Neural crest cell (in vitro differentiated cells): ENCODE results near the gene NIPBL. TPM values are rescaled to one million over a fixed set of nuclear protein-coding genes. Genes with fewer than 3 reads are reported as not detected.
"Not testable (repeated sequence)": the region's sequence is repeated elsewhere in the genome, so short reads cannot be mapped to it uniquely, and the experiment has no call there.

Source experiments
- DNase-seq: peaks from one replicate; pipeline ENCODE4 v3.0.0; 2021; ENCODE audit warnings: low read depth, mixed read lengths, low spot score
- H3K27ac Mint-ChIP-seq: one replicate; pipeline ENCODE4 v1.8.0; 2021; ENCODE audit warnings: mild to moderate bottlenecking, mixed read lengths; ENCODE audit not compliant: unreplicated experiment
- H3K27me3 Mint-ChIP-seq: 2 replicates; pipeline ENCODE4 v1.8.0; 2021; ENCODE audit warnings: low read depth, mild to moderate bottlenecking, mixed read lengths
- H3K36me3 Mint-ChIP-seq: 2 replicates; pipeline ENCODE4 v1.8.0; 2021; ENCODE audit warnings: low read depth, mild to moderate bottlenecking, mixed read lengths
- H3K4me1 Mint-ChIP-seq: 2 replicates; pipeline ENCODE4 v1.8.0; 2021; ENCODE audit warnings: mixed read lengths
- H3K4me3 Mint-ChIP-seq: one replicate; pipeline ENCODE4 v1.8.0; 2021; ENCODE audit warnings: mild to moderate bottlenecking, mixed read lengths
- H3K9me3 Mint-ChIP-seq: 2 replicates; pipeline ENCODE4 v1.8.0; 2021; ENCODE audit warnings: mixed read lengths
- CTCF ChIP-seq: fragments of 200-600 bp; sonication (generic); conservative IDR thresholded peaks from 2 replicates; pipeline ENCODE4 v1.5.0; 2021; ENCODE audit warnings: antibody characterized with exemption, mild to moderate bottlenecking
- total RNA-seq: library from RNA; stranded (reverse); gene quantifications from 2 replicates; pipeline ENCODE4 v1.2.1, GENCODE V29; 2021

Gene NIPBL
- total RNA-seq, 1 donor from 2014 or later: 66.3 TPM

DNA sequence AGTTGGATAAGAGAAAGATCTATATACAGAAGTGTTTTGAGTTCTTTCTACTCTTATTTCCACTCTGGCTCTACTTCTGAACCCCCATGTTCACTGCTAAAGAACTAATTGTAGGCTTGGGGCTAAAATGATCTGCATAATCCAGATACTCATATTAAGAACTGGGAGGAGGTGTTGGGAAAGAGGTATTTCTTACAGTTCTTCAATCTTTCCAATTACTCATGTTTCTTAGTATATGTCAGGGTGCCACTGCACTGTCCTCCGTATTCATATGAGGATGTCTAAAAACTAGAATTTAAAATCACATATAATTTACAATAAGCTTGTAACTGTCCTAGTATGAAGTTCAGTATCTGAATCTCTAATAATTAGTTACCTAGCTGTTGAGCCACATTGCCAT is 12.7 kb downstream of the NIPBL start:
- TF ChIP-seq CTCF: no peak
- H3K4me1 Mint-ChIP-seq: peaks cover 8% of the 10 kb centered on the region
- no peak overlapping the region for H3K4me3 Mint-ChIP-seq
- no peak overlapping the region for H3K27ac Mint-ChIP-seq
- no peak for DNase-seq
- no peaks in the 10 kb centered on the region for H3K27me3 Mint-ChIP-seq
- H3K36me3 Mint-ChIP-seq: peaks cover 19% of the 10 kb centered on the region
- H3K9me3 Mint-ChIP-seq: peaks cover 2% of the 10 kb centered on the region

DNA sequence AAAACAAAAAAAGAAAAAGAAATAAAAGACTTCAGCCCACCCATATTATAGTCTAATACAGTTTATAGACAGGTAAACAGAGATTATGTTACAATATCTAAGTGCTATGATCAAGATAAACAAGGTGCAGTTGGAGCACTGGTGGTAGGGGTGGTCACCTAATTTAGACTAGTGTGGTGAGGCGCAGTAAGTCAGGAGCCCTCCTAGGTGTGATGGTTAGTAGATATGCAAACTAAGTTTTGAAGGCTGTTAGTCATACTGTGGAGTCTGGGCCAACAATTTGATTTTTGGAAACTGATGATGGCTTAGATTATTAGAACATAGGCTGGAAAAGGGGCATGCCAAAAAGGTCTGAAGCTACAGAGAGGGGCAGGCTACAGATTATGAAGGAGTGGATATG is 14.7 kb downstream of the NIPBL start:
- no peak for TF ChIP-seq CTCF
- H3K4me3 Mint-ChIP-seq: no peak overlapping the region
- peaks cover 10% of the 10 kb centered on the region for H3K9me3 Mint-ChIP-seq
- no peak for DNase-seq
- H3K27me3 Mint-ChIP-seq: no peaks in the 10 kb centered on the region
- no peak overlapping the region for H3K27ac Mint-ChIP-seq
- peaks cover 25% of the 10 kb centered on the region for H3K36me3 Mint-ChIP-seq
- H3K4me1 Mint-ChIP-seq: peaks cover 4% of the 10 kb centered on the region

DNA sequence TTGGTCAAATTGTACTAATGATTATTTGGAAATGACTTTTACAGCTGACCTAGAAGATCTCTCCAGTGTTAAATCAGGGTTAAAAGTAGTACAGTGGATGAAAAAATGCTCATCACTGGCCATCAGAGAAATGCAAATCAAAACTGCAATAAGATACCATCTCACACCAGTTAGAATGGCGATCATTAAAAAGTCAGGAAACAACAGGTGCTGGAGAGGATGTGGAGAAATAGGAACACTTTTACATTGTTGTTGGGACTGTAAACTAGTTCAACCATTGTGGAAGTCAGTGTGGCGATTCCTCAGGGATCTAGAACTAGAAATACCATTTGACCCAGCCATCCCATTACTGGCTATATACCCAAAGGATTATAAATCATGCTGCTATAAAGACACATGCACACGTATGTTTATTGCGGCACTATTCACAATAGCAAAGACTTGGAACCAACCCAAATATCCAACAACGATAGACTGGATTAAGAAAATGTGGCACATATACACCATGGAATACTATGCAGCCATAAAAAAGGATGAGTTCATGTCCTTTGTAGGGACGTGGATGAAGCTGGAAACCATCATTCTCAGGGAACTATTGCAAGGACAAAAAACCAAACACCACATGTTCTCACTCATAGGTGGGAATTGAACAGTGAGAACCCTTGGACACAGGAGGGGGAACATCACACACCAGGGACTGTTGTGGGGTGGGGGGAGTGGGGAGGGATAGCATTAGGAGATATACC is 15.7 kb downstream of the NIPBL start:
- Mint-ChIP-seq H3K36me3 (peaks cover 25% of the 10 kb centered on the region), H3K9me3 (peaks cover 10% of the 10 kb centered on the region)
- not testable (repeated sequence) for H3K4me3 Mint-ChIP-seq, H3K27me3 Mint-ChIP-seq, H3K4me1 Mint-ChIP-seq, DNase-seq, H3K27ac Mint-ChIP-seq

DNA sequence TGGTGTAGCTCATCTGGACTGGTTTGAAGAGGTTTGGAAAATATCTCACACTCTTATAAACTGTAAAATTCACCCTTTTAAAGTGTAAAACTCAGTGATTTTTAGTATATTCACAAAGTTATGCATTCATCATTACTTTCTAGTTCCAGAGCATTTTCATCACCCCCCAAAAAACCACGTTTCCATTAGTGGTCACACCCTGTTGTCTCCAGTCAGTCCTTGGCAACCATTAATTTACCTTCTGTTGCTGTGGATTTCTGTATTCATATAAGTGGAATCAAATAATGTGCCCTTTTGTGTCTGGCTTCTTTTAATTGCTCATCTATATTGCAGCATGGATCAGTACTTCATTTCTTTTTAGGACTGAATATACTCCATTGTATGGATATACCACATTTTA is 18.4 kb downstream of the NIPBL start:
- Mint-ChIP-seq H3K36me3 (peaks cover 25% of the 10 kb centered on the region), H3K27me3 (no peaks in the 10 kb centered on the region), H3K27ac (no peak overlapping the region), H3K4me3 (no peak overlapping the region), H3K9me3 (peaks cover 10% of the 10 kb centered on the region), H3K4me1 (peaks cover 7% of the 10 kb centered on the region)
- no peak for TF ChIP-seq CTCF
- DNase-seq: no peak

DNA sequence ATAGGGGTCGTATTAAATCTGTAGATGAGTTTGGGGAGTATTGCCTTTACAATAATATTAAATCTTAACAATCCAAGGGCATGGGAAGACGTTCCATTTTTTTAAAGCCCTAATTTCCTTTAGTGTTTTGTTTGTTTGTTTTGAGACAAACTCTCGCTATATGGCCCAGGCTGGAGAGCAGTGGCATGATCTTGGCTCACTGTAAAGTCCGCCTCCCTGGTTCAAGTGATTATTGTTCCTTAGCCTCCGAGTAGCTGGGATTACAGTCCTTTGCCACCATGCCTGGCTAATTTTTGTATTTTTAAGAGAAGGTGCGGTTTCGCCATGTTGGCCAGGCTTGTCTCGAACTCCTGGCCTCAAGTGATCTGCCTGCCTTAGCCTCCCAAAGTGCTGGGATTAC is 19.9 kb downstream of the NIPBL start:
- TF ChIP-seq CTCF: no peak
- no peak overlapping the region for H3K27ac Mint-ChIP-seq
- no peak overlapping the region for H3K4me3 Mint-ChIP-seq
- H3K27me3 Mint-ChIP-seq: no peaks in the 10 kb centered on the region
- H3K4me1 Mint-ChIP-seq: peaks cover 8% of the 10 kb centered on the region
- peaks cover 16% of the 10 kb centered on the region for H3K9me3 Mint-ChIP-seq
- no peak for DNase-seq
- H3K36me3 Mint-ChIP-seq: peaks cover 28% of the 10 kb centered on the region

DNA sequence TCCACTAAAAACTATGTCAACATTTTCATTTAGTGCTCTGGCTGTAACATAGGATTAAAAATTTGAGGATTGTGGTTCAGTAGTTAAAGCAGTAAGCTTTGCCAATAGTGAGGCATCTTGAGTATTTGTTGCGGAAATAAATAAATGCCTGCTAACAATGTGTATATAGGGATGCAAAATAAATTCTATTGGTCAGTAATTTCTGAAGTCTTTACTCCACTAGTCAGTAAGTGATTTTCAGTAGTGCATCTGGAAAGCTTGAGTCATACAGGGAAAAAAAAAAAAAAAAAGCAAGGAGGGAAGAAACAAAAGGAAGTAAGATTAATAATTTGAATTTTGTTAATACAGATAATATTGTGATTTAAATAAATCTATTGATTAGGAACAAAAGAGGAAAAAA is 21.0 kb downstream of the NIPBL start:
- Mint-ChIP-seq H3K4me3 (no peak overlapping the region), H3K27me3 (no peaks in the 10 kb centered on the region), H3K27ac (no peak overlapping the region), H3K9me3 (peaks cover 19% of the 10 kb centered on the region), H3K4me1 (peaks cover 8% of the 10 kb centered on the region), H3K36me3 (peaks cover 29% of the 10 kb centered on the region)
- TF ChIP-seq CTCF: no peak
- no peak for DNase-seq
